Neural progenitor cell (in vitro differentiated cells): ENCODE measurements around the gene ZSWIM6. TPM values are rescaled to one million over a fixed set of nuclear protein-coding genes. Genes with fewer than 3 reads are reported as not detected.

Source experiments
- DNase-seq: peaks from one replicate; pipeline ENCODE4 v3.0.0-alpha.2; 2016; ENCODE audit warnings: low spot score
- H2AFZ ChIP-seq: fragments of 200-600 bp; sonication (generic); replicated peaks from 2 replicates; pipeline ENCODE4 v1.6.1; 2016; ENCODE audit warnings: antibody characterized with exemption
- H3F3A ChIP-seq: fragments of 200-600 bp; sonication (generic); 2 replicates; pipeline ENCODE4 v1.6.1; 2016; ENCODE audit warnings: antibody characterized with exemption, low read depth
- H3K27ac ChIP-seq: fragments of 200-600 bp; sonication (generic); 2 replicates; pipeline ENCODE4 v1.5.1; 2016; ENCODE audit warnings: mild to moderate bottlenecking
- H3K27me3 ChIP-seq: fragments of 200-600 bp; sonication (generic); 2 replicates; pipeline ENCODE4 v1.6.1; 2016; ENCODE audit warnings: mild to moderate bottlenecking, moderate library complexity
- H3K36me3 ChIP-seq: fragments of 200-600 bp; sonication (generic); 2 replicates; pipeline ENCODE4 v1.5.1; 2016
- H3K4me1 ChIP-seq: fragments of 200-600 bp; sonication (generic); 2 replicates; pipeline ENCODE4 v1.6.1; 2016; ENCODE audit warnings: mixed run types
- H3K4me2 ChIP-seq: fragments of 200-600 bp; sonication (generic); 2 replicates; pipeline ENCODE4 v1.6.1; 2016
- H3K4me3 ChIP-seq: fragments of 200-600 bp; sonication (generic); 2 replicates; pipeline ENCODE4 v1.5.1; 2016
- H3K79me2 ChIP-seq: fragments of 200-600 bp; sonication (generic); 2 replicates; pipeline ENCODE4 v1.6.1; 2016; ENCODE audit warnings: low read depth
- H3K9ac ChIP-seq: fragments of 200-600 bp; sonication (generic); 2 replicates; pipeline ENCODE4 v1.6.1; 2016
- H3K9me3 ChIP-seq: fragments of 200-600 bp; sonication (generic); 2 replicates; pipeline ENCODE4 v1.5.1; 2016; ENCODE audit warnings: low read depth
- H4K20me1 ChIP-seq: fragments of 200-600 bp; sonication (generic); 2 replicates; pipeline ENCODE4 v1.6.1; 2016; ENCODE audit warnings: low read depth
- H3K27ac Mint-ChIP-seq: 3 replicates; pipeline ENCODE4 v1.8.0; 2021; ENCODE audit warnings: mixed read lengths
- H3K27me3 Mint-ChIP-seq: 2 replicates; pipeline ENCODE4 v1.8.0; 2022; ENCODE audit warnings: low read depth, mild to moderate bottlenecking, inconsistent platforms, moderate library complexity, mixed read lengths; ENCODE audit not compliant: insufficient read depth
- H3K36me3 Mint-ChIP-seq: 3 replicates; pipeline ENCODE4 v1.8.0; 2021; ENCODE audit warnings: mixed read lengths
- H3K4me1 Mint-ChIP-seq: 3 replicates; pipeline ENCODE4 v1.8.0; 2021; ENCODE audit warnings: mixed read lengths
- H3K4me3 Mint-ChIP-seq: 3 replicates; pipeline ENCODE4 v1.8.0; 2021; ENCODE audit warnings: mild to moderate bottlenecking, moderate library complexity, mixed read lengths
- H3K9me3 Mint-ChIP-seq: 3 replicates; pipeline ENCODE4 v1.8.0; 2020; ENCODE audit warnings: mixed read lengths
- CTCF ChIP-seq: fragments of 200-600 bp; sonication (generic); IDR thresholded peaks from 2 replicates; pipeline ENCODE4 v1.5.1; 2017; ENCODE audit warnings: antibody characterized with exemption, mild to moderate bottlenecking
- EZH2 ChIP-seq: fragments of 200-600 bp; sonication (generic); IDR thresholded peaks from 2 replicates; pipeline ENCODE4 v1.6.1; 2017; ENCODE audit warnings: antibody characterized with exemption, mild to moderate bottlenecking, moderate library complexity
- EZH2phosphoT487 ChIP-seq: fragments of 200-600 bp; sonication (generic); IDR thresholded peaks from 2 replicates; pipeline ENCODE4 v1.6.1; 2017; ENCODE audit warnings: antibody characterized with exemption
- total RNA-seq: library from RNA; depleted of rRNA; stranded (reverse); fragments of >200 nt; gene quantifications from 2 replicates; pipeline ENCODE4 v1.2.3, GENCODE V29; 2015; ENCODE audit warnings: low replicate concordance

The ZSWIM6 gene
- total RNA-seq, 1 donor from 2014 or later = 32.2 TPM

- H3K4me3 Mint-ChIP-seq = no peak overlapping the region
- Histone ChIP-seq H3K36me3 (no peaks in the 10 kb centered on the region), H3K27me3 (no peaks in the 10 kb centered on the region), H4K20me1 (no peaks in the 10 kb centered on the region), H3F3A (no peaks in the 10 kb centered on the region), H3K9ac (no peak overlapping the region), H3K9me3 (no peaks in the 10 kb centered on the region), H3K4me1 (no peaks in the 10 kb centered on the region), H3K4me3 (no peak overlapping the region), H3K79me2 (no peaks in the 10 kb centered on the region), H3K4me2 (no peak overlapping the region), H3K27ac (no peak overlapping the region), H2AFZ (no peak overlapping the region)
- H3K27me3 Mint-ChIP-seq = peaks cover 2% of the 10 kb centered on the region
- H3K36me3 Mint-ChIP-seq = no peaks in the 10 kb centered on the region
- TF ChIP-seq EZH2 (no peak), EZH2phosphoT487 (no peak), CTCF (no peak)
- no peak for DNase-seq
- H3K27ac Mint-ChIP-seq = peak overlapping the region; percentile 37
- peaks cover 6% of the 10 kb centered on the region for H3K9me3 Mint-ChIP-seq
- H3K4me1 Mint-ChIP-seq = peaks cover 4% of the 10 kb centered on the region
Observed at GRCh38 chr5:61586096-61587084, 254.3 kb downstream of the ZSWIM6 start.

GRCh38 chr5:61587125-61587524, 255.1 kb downstream of the ZSWIM6 start:
- H3K4me2 ChIP-seq = no peak overlapping the region
- H2AFZ ChIP-seq = no peak overlapping the region
- H3K4me1 Mint-ChIP-seq = peaks cover 4% of the 10 kb centered on the region

DNA sequence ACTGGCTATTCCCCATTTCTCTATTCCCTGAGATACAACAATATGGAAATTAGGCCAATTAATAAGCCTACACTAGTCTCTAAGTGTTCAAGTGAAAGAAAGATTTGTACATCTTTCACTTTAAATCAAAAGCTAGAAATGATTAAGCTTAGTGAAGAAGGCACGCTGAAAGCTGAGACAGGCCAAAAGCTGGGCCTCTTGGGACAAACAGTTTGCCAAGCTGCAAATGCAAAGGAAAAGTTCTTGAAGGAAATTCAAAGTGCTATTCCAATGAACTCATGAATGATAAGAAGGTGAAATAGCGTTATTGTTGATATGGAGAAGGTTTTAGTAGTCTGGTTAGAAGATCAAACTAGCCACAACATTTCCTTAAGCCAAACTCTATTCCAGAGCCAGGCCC, 256.2 kb downstream of the ZSWIM6 start:
- H3K4me3 ChIP-seq = no peak overlapping the region
- peaks cover 6% of the 10 kb centered on the region for H3K9me3 Mint-ChIP-seq
- H3K27ac Mint-ChIP-seq = no peak overlapping the region
- H3K4me1 Mint-ChIP-seq = peaks cover 4% of the 10 kb centered on the region
- H3K4me1 ChIP-seq = no peaks in the 10 kb centered on the region
- H3K9me3 ChIP-seq = no peaks in the 10 kb centered on the region
- no peak for DNase-seq
- H2AFZ ChIP-seq = no peak overlapping the region
- H3K36me3 Mint-ChIP-seq = no peaks in the 10 kb centered on the region
- H3K27me3 ChIP-seq = no peaks in the 10 kb centered on the region
- H3K27ac ChIP-seq = no peak overlapping the region
- no peak overlapping the region for H3K4me3 Mint-ChIP-seq
- no peaks in the 10 kb centered on the region for H3F3A ChIP-seq
- TF ChIP-seq CTCF = no peak
- TF ChIP-seq EZH2phosphoT487 = no peak
- TF ChIP-seq EZH2 = no peak
- no peak overlapping the region for H3K9ac ChIP-seq
- peaks cover 2% of the 10 kb centered on the region for H3K27me3 Mint-ChIP-seq
- H3K4me2 ChIP-seq = no peak overlapping the region
- H3K79me2 ChIP-seq = no peaks in the 10 kb centered on the region
- no peaks in the 10 kb centered on the region for H3K36me3 ChIP-seq
- no peaks in the 10 kb centered on the region for H4K20me1 ChIP-seq

More at GRCh38 chr5:61587125-61587524, 255.1 kb downstream of the ZSWIM6 start:
- Mint-ChIP-seq H3K36me3 (no peaks in the 10 kb centered on the region), H3K4me3 (no peak overlapping the region), H3K9me3 (peaks cover 6% of the 10 kb centered on the region), H3K27me3 (peaks cover under 1% of the 10 kb centered on the region), H3K27ac (peak overlapping the region; percentile 37)
- Histone ChIP-seq H3K4me3 (no peak overlapping the region), H3K4me1 (no peaks in the 10 kb centered on the region), H3K36me3 (no peaks in the 10 kb centered on the region), H3K9me3 (no peaks in the 10 kb centered on the region), H3F3A (no peaks in the 10 kb centered on the region), H3K27me3 (no peaks in the 10 kb centered on the region), H3K9ac (no peak overlapping the region), H3K27ac (no peak overlapping the region), H3K79me2 (no peaks in the 10 kb centered on the region), H4K20me1 (no peaks in the 10 kb centered on the region)
- TF ChIP-seq EZH2 = no peak
- TF ChIP-seq CTCF = no peak
- no peak for TF ChIP-seq EZH2phosphoT487
- DNase-seq = no peak
